ENCODE results near the gene GRAMD4. TPM values are rescaled to one million over a fixed set of nuclear protein-coding genes. Genes with fewer than 3 reads are reported as not detected.

GRAMD4 gene
- total RNA-seq, 1 donor from 2014 or later: 87.1 TPM

GRCh38 chr22:46657996-46658947 lies 38.1 kb downstream of the GRAMD4 start:
- Mint-ChIP-seq H3K36me3 (ENCODE audit: low read depth) (peaks cover 8% of the 10 kb centered on the region), H3K4me3 (no peak overlapping the region), H3K27me3 (ENCODE audit: insufficient read depth) (no peaks in the 10 kb centered on the region), H3K9me3 (no peaks in the 10 kb centered on the region), H3K4me1 (ENCODE audit: low read depth) (peaks cover 31% of the 10 kb centered on the region), H3K27ac (no peak overlapping the region)
- DNase-seq (ENCODE audit: low spot score): no peak
- intact Hi-C loops (cut with micrococcal nuclease): no loop called here

- H3K27ac Mint-ChIP-seq: peak overlapping the region; percentile 31
- H3K4me3 Mint-ChIP-seq: no peak overlapping the region
- H3K27me3 Mint-ChIP-seq (ENCODE audit: insufficient read depth): no peaks in the 10 kb centered on the region
- peaks cover 7% of the 10 kb centered on the region for H3K36me3 Mint-ChIP-seq (ENCODE audit: low read depth)
- H3K4me1 Mint-ChIP-seq (ENCODE audit: low read depth): peaks cover 26% of the 10 kb centered on the region
- no peaks in the 10 kb centered on the region for H3K9me3 Mint-ChIP-seq
- no peak for DNase-seq (ENCODE audit: low spot score)
- intact Hi-C loops (cut with micrococcal nuclease): no loop called here
Observed at GRCh38 chr22:46659059-46659790, 39.0 kb downstream of the GRAMD4 start.

GRCh38 chr22:46659791-46660186 lies 39.6 kb downstream of the GRAMD4 start:
- H3K4me1 Mint-ChIP-seq (ENCODE audit: low read depth): peaks cover 22% of the 10 kb centered on the region
- no peak for DNase-seq (ENCODE audit: low spot score)
- no peaks in the 10 kb centered on the region for H3K27me3 Mint-ChIP-seq (ENCODE audit: insufficient read depth)
- H3K27ac Mint-ChIP-seq: peak overlapping the region; percentile 87
- no peak overlapping the region for H3K4me3 Mint-ChIP-seq
- H3K36me3 Mint-ChIP-seq (ENCODE audit: low read depth): peaks cover 7% of the 10 kb centered on the region
- no peaks in the 10 kb centered on the region for H3K9me3 Mint-ChIP-seq
- intact Hi-C loops (cut with micrococcal nuclease): no loop called here

GRCh38 chr22:46660604-46661201 lies 40.5 kb downstream of the GRAMD4 start:
- no peaks in the 10 kb centered on the region for H3K9me3 Mint-ChIP-seq
- H3K4me3 Mint-ChIP-seq: peak overlapping the region; percentile 41
- intact Hi-C loops (cut with micrococcal nuclease): loop anchor here (1.0 kb wide), 1 partner anchor 14 kb away; no protein-coding TSS in a partner anchor
- H3K27ac Mint-ChIP-seq: peak overlapping the region; percentile 87
- no peak for DNase-seq (ENCODE audit: low spot score)
- H3K4me1 Mint-ChIP-seq (ENCODE audit: low read depth): peaks cover 21% of the 10 kb centered on the region
- no peaks in the 10 kb centered on the region for H3K27me3 Mint-ChIP-seq (ENCODE audit: insufficient read depth)
- H3K36me3 Mint-ChIP-seq (ENCODE audit: low read depth): peaks cover 7% of the 10 kb centered on the region

- intact Hi-C loops (cut with micrococcal nuclease): loop anchor here (1.0 kb wide), 1 partner anchor 13 kb away; no protein-coding TSS in a partner anchor
- no peak overlapping the region for H3K4me3 Mint-ChIP-seq
Observed at GRCh38 chr22:46661221-46661851, 41.1 kb downstream of the GRAMD4 start.

GRCh38 chr22:46662226-46662625 lies 42.0 kb downstream of the GRAMD4 start:
- Mint-ChIP-seq H3K4me3 (no peak overlapping the region), H3K4me1 (ENCODE audit: low read depth) (peaks cover 21% of the 10 kb centered on the region)

More at GRCh38 chr22:46661221-46661851, 41.1 kb downstream of the GRAMD4 start:
- peaks cover 7% of the 10 kb centered on the region for H3K36me3 Mint-ChIP-seq (ENCODE audit: low read depth)
- H3K27me3 Mint-ChIP-seq (ENCODE audit: insufficient read depth): no peaks in the 10 kb centered on the region
- DNase-seq (ENCODE audit: low spot score): peak; percentile 26
- H3K27ac Mint-ChIP-seq: peak overlapping the region; percentile 87
- peaks cover 21% of the 10 kb centered on the region for H3K4me1 Mint-ChIP-seq (ENCODE audit: low read depth)
- H3K9me3 Mint-ChIP-seq: no peaks in the 10 kb centered on the region

GRCh38 chr22:46663001-46663400 lies 42.8 kb downstream of the GRAMD4 start:
- H3K27me3 Mint-ChIP-seq (ENCODE audit: insufficient read depth): no peaks in the 10 kb centered on the region
- no peak overlapping the region for H3K27ac Mint-ChIP-seq
- intact Hi-C loops (cut with micrococcal nuclease): no loop called here
- peaks cover 21% of the 10 kb centered on the region for H3K4me1 Mint-ChIP-seq (ENCODE audit: low read depth)
- DNase-seq (ENCODE audit: low spot score): no peak
- peaks cover 7% of the 10 kb centered on the region for H3K36me3 Mint-ChIP-seq (ENCODE audit: low read depth)
- no peak overlapping the region for H3K4me3 Mint-ChIP-seq
- H3K9me3 Mint-ChIP-seq: no peaks in the 10 kb centered on the region

More at GRCh38 chr22:46662226-46662625, 42.0 kb downstream of the GRAMD4 start:
- no peaks in the 10 kb centered on the region for H3K27me3 Mint-ChIP-seq (ENCODE audit: insufficient read depth)
- no peaks in the 10 kb centered on the region for H3K9me3 Mint-ChIP-seq
- peak overlapping the region; percentile 87 for H3K27ac Mint-ChIP-seq
- H3K36me3 Mint-ChIP-seq (ENCODE audit: low read depth): peaks cover 7% of the 10 kb centered on the region
- intact Hi-C loops (cut with micrococcal nuclease): no loop called here
- DNase-seq (ENCODE audit: low spot score): no peak

GRCh38 chr22:46663436-46664100 lies 43.4 kb downstream of the GRAMD4 start:
- Mint-ChIP-seq H3K4me1 (ENCODE audit: low read depth) (peaks cover 21% of the 10 kb centered on the region), H3K4me3 (no peak overlapping the region), H3K9me3 (no peaks in the 10 kb centered on the region), H3K27ac (no peak overlapping the region), H3K27me3 (ENCODE audit: insufficient read depth) (no peaks in the 10 kb centered on the region), H3K36me3 (ENCODE audit: low read depth) (peaks cover 7% of the 10 kb centered on the region)
- intact Hi-C loops (cut with micrococcal nuclease): no loop called here
- no peak for DNase-seq (ENCODE audit: low spot score)

GRCh38 chr22:46664301-46664855 lies 44.2 kb downstream of the GRAMD4 start:
- no peak for DNase-seq (ENCODE audit: low spot score)
- H3K4me3 Mint-ChIP-seq: no peak overlapping the region
- no peak overlapping the region for H3K27ac Mint-ChIP-seq
- intact Hi-C loops (cut with micrococcal nuclease): no loop called here
- H3K9me3 Mint-ChIP-seq: no peaks in the 10 kb centered on the region
- peaks cover 8% of the 10 kb centered on the region for H3K36me3 Mint-ChIP-seq (ENCODE audit: low read depth)
- peaks cover 21% of the 10 kb centered on the region for H3K4me1 Mint-ChIP-seq (ENCODE audit: low read depth)
- H3K27me3 Mint-ChIP-seq (ENCODE audit: insufficient read depth): no peaks in the 10 kb centered on the region

- no peak overlapping the region for H3K27ac Mint-ChIP-seq
- H3K27me3 Mint-ChIP-seq (ENCODE audit: insufficient read depth): no peaks in the 10 kb centered on the region
- no peak overlapping the region for H3K4me3 Mint-ChIP-seq
- intact Hi-C loops (cut with micrococcal nuclease): no loop called here
- H3K36me3 Mint-ChIP-seq (ENCODE audit: low read depth): peaks cover 8% of the 10 kb centered on the region
- peaks cover 18% of the 10 kb centered on the region for H3K4me1 Mint-ChIP-seq (ENCODE audit: low read depth)
- DNase-seq (ENCODE audit: low spot score): no peak
- no peaks in the 10 kb centered on the region for H3K9me3 Mint-ChIP-seq
Observed at GRCh38 chr22:46665151-46665695, 45.0 kb downstream of the GRAMD4 start.

GRCh38 chr22:46665751-46666280 lies 45.6 kb downstream of the GRAMD4 start:
- Mint-ChIP-seq H3K4me1 (ENCODE audit: low read depth) (peaks cover 12% of the 10 kb centered on the region), H3K9me3 (no peaks in the 10 kb centered on the region), H3K27me3 (ENCODE audit: insufficient read depth) (no peaks in the 10 kb centered on the region), H3K4me3 (no peak overlapping the region), H3K27ac (no peak overlapping the region), H3K36me3 (ENCODE audit: low read depth) (peaks cover 7% of the 10 kb centered on the region)
- DNase-seq (ENCODE audit: low spot score): no peak
- intact Hi-C loops (cut with micrococcal nuclease): no loop called here
